HCT116 (cell line): ENCODE data around the gene FRMD8. TPM values are rescaled to one million over a fixed set of nuclear protein-coding genes. Genes with fewer than 3 reads are reported as not detected.

Experiments
- ATAC-seq: fragments of 200-7000 bp; cut with Tn5 transposase; 2 replicates; pipeline ENCODE4 v1.9.1; 2020; ENCODE audit warnings: mild to moderate bottlenecking, moderate library complexity
- BruUV-seq: library from RNA; stranded (reverse); fragments of 400-500 nt; replicated peaks from 2 replicates; lab custom pipeline; 2021; lab: Mats Ljungman, UMichigan
- CTCF ChIA-PET: fragments of 300-600 bp; sonication (Branson Sonifier 250); formaldehyde crosslinking; loops from one replicate; lab custom pipeline; 2021; ENCODE audit warnings: antibody characterized with exemption; lab: Charles Lee
- POLR2A ChIA-PET: fragments of 300-600, 350-600 bp; sonication (Branson Sonifier 250); formaldehyde crosslinking; loops from one replicate; lab custom pipeline; 2021; ENCODE audit warnings: antibody characterized with exemption; lab: Charles Lee
- RAD21 ChIA-PET, 2 experiments: fragments of 300-600 bp; sonication (Branson Sonifier 250); formaldehyde crosslinking; loops; one replicate each; lab custom pipeline; 2023; ENCODE audit warnings: low total read pairs in 2 of 2; ENCODE audit not compliant: uncharacterized antibody in 2 of 2, unreplicated experiment in 2 of 2, low non-redundant PET in 1 of 2; lab: Charles Lee
- DNase-seq: peaks from one replicate; pipeline ENCODE4 v3.0.0-alpha.2; 2010; ENCODE audit warnings: low read depth, low spot score
- H2AFZ ChIP-seq: fragments of 200-600 bp; shearing (Covaris generic), sonication (generic); 2 replicates; pipeline ENCODE4 v1.6.1; 2017; ENCODE audit warnings: low read depth, mixed run types, mixed read lengths, antibody characterized with exemption, low read length; ENCODE audit not compliant: poor library complexity, severe bottlenecking
- H3K27ac ChIP-seq: 2 replicates; pipeline ENCODE4 v1.5.1; 2012; ENCODE audit warnings: low read depth, low read length
- H3K27me3 ChIP-seq: fragments of 200-600 bp; sonication (generic); 2 replicates; pipeline ENCODE4 v1.6.1; 2016; ENCODE audit warnings: mixed run types, low read length, mixed read lengths; ENCODE audit not compliant: insufficient read depth
- H3K36me3 ChIP-seq, 2 experiments: fragments of 200-500 bp in 1 of 2; fragments of 200-600 bp in 1 of 2; sonication (Bioruptor generic) in 1 of 2; sonication (generic) in 1 of 2; 2 replicates each; pipeline versions ENCODE4 v1.5.1 to v1.6.1; 2014 to 2016; ENCODE audit warnings: low read length in 2 of 2, inconsistent platforms in 1 of 2, mixed read lengths in 1 of 2, mixed run types in 1 of 2; ENCODE audit not compliant: insufficient read depth in 2 of 2, control insufficient read depth in 1 of 2
- H3K4me1 ChIP-seq, 2 experiments: fragments of 200-600 bp in 1 of 2; sonication (generic) in 1 of 2; 2 replicates each; pipeline versions ENCODE4 v1.5.1 to v1.6.1; 2012 to 2017; ENCODE audit warnings: low read length in 2 of 2, inconsistent platforms in 1 of 2, mild to moderate bottlenecking in 1 of 2, mixed read lengths in 1 of 2, mixed run types in 1 of 2, moderate library complexity in 1 of 2; ENCODE audit not compliant: insufficient read depth in 2 of 2, control insufficient read depth in 1 of 2
- H3K4me2 ChIP-seq: fragments of 200-600 bp; sonication (generic); 2 replicates; pipeline ENCODE4 v1.6.1; 2017; ENCODE audit warnings: mixed run types, low read length, mixed read lengths
- H3K4me3 ChIP-seq, 2 experiments: fragments of 200-600 bp in 1 of 2; sonication (generic) in 1 of 2; replicated peaks in 1 of 2; 2 replicates each; pipeline ENCODE4 v1.5.1; 2011 to 2016; ENCODE audit warnings: low read length in 2 of 2, control low read depth in 1 of 2, low read depth in 1 of 2, mild to moderate bottlenecking in 1 of 2, mixed read lengths in 1 of 2, mixed run types in 1 of 2
- H3K79me2 ChIP-seq: fragments of 200-600 bp; sonication (generic); 2 replicates; pipeline ENCODE4 v1.6.1; 2017; ENCODE audit warnings: mild to moderate bottlenecking, mixed run types, low read length, moderate library complexity, mixed read lengths; ENCODE audit not compliant: insufficient read depth
- H3K9ac ChIP-seq: fragments of 200-600 bp; sonication (generic); 2 replicates; pipeline ENCODE4 v1.6.1; 2016; ENCODE audit warnings: low read length, mixed read lengths
- H3K9me2 ChIP-seq: fragments of 200-600 bp; sonication (generic), shearing (Covaris generic); 2 replicates; pipeline ENCODE4 v1.6.1; 2017; ENCODE audit warnings: mixed run types, mild to moderate bottlenecking, moderate library complexity; ENCODE audit not compliant: insufficient read depth
- H3K9me3 ChIP-seq, 2 experiments: fragments of 200-500 bp in 1 of 2; fragments of 200-600 bp in 1 of 2; sonication (Bioruptor generic) in 1 of 2; sonication (generic) in 1 of 2; 2 replicates each; pipeline ENCODE4 v1.6.1; 2014 to 2017; ENCODE audit warnings: low read length in 2 of 2, mixed read lengths in 2 of 2, inconsistent platforms in 1 of 2, low read depth in 1 of 2, mild to moderate bottlenecking in 1 of 2, mixed run types in 1 of 2, moderate library complexity in 1 of 2; ENCODE audit not compliant: control insufficient read depth in 1 of 2, insufficient read depth in 1 of 2
- H4K20me1 ChIP-seq: fragments of 200-600 bp; sonication (generic), shearing (Covaris generic); 2 replicates; pipeline ENCODE4 v1.6.1; 2017; ENCODE audit warnings: mixed run types, mild to moderate bottlenecking, moderate library complexity; ENCODE audit not compliant: insufficient read depth
- ELF1 ChIP-seq: IDR thresholded peaks from 2 replicates; pipeline ENCODE4 v1.6.1; 2012; ENCODE audit warnings: low read depth, borderline replicate concordance
- TCF7L2 ChIP-seq: IDR thresholded peaks from 2 replicates; pipeline ENCODE4 v1.7.0; 2011; ENCODE audit warnings: borderline replicate concordance, inconsistent platforms; ENCODE audit not compliant: insufficient read depth, insufficient read length; ENCODE audit errors: extremely low read depth
- ZBTB33 ChIP-seq: IDR thresholded peaks from 2 replicates; pipeline ENCODE4 v1.6.1; 2011; ENCODE audit warnings: mild to moderate bottlenecking, low read length, moderate library complexity; ENCODE audit not compliant: insufficient replicate concordance; ENCODE audit errors: extremely low read depth
- intact Hi-C: fragments of 100-400 bp; cut with micrococcal nuclease; formaldehyde crosslinking; loops from 2 replicates; pipeline ENCODE4 v1.10.0; 2022
- total RNA-seq: library from RNA; stranded (reverse); gene quantifications from one replicate; pipeline ENCODE4 v1.2.1, GENCODE V29; 2021; ENCODE audit not compliant: unreplicated experiment

FRMD8 gene
- total RNA-seq, 1 experiment from 2014 or later = 35.8 TPM

GRCh38 chr11:65414776-65415498, 28.5 kb downstream of the FRMD8 start:
- Histone ChIP-seq H3K36me3 (peaks cover 0 to 3% of the 10 kb centered on the region in 2 experiments; a peak in 2 of 4 replicates), H3K27ac (no peak overlapping the region), H3K9me2 (no peaks in the 10 kb centered on the region), H2AFZ (no peak overlapping the region), H4K20me1 (no peaks in the 10 kb centered on the region), H3K4me2 (no peak overlapping the region), H3K9me3 (no peaks in the 10 kb centered on the region), H3K27me3 (no peaks in the 10 kb centered on the region), H3K9ac (no peak overlapping the region), H3K4me1 (peaks cover 33 to 44% of the 10 kb centered on the region in 2 experiments), H3K4me3 (no peak overlapping the region), H3K79me2 (peaks cover under 1% of the 10 kb centered on the region)
- ATAC-seq = no peak
- TF ChIP-seq ELF1 = no peak
- TF ChIP-seq TCF7L2 = no peak
- no peak for TF ChIP-seq ZBTB33
- ChIA-PET CTCF (interaction anchor here (0.7 to 3.9 kb wide), 7 partner anchors 23 to 94 kb away, joined by 3 to 37 read pairs (median 5); no protein-coding TSS in a partner anchor), POLR2A (interaction anchor here (0.7 to 15.5 kb wide), 6 partner anchors 12 to 83 kb away, joined by 3 to 910 read pairs (median 4); partner anchors contain the start of gene MALAT1), RAD21 (interaction anchor here (1.0 to 2.4 kb wide), 5 partner anchors 18 to 93 kb away, joined by 4 to 14 read pairs (median 5); no protein-coding TSS in a partner anchor)
- no TSS peak for BruUV-seq
- DNase-seq = no peak
- intact Hi-C loops = no loop called here
